HL-60/S4 (cell line): ENCODE data around the gene HIP1R.
"Not testable (repeated sequence)": the region's sequence is repeated elsewhere in the genome, so short reads cannot be mapped to it uniquely, and the experiment has no call there.

Source experiments
- in situ Hi-C: fragments of 300-500 bp; cut with MboI; formaldehyde crosslinking; loops from 2 replicates; pipeline ENCODE4 v1.14.3; 2022; ENCODE audit warnings: low sequenced_read_pairs

HIP1R gene

GRCh38 chr12:122886851-122887818, 51.9 kb downstream of the HIP1R start:
- in situ Hi-C loops = no loop called here

- in situ Hi-C loops = no loop called here
These were observed 52.6 kb downstream of the HIP1R start for GRCh38 chr12:122887819-122888212.

- in situ Hi-C loops = no loop called here
These were observed 53.0 kb downstream of the HIP1R start for GRCh38 chr12:122888232-122888752.

GRCh38 chr12:122889761-122890520, 54.7 kb downstream of the HIP1R start:
- in situ Hi-C loops = no loop called here

GRCh38 chr12:122891661-122892525, 56.6 kb downstream of the HIP1R start:
- in situ Hi-C loops = no loop called here

GRCh38 chr12:122892724-122893123, 57.5 kb downstream of the HIP1R start:
- in situ Hi-C loops = not testable (repeated sequence)

- in situ Hi-C loops = no loop called here
These were observed 58.2 kb downstream of the HIP1R start for GRCh38 chr12:122893208-122894153.

GRCh38 chr12:122894193-122895121, 59.2 kb downstream of the HIP1R start:
- in situ Hi-C loops = no loop called here

GRCh38 chr12:122895320-122895703, 60.1 kb downstream of the HIP1R start:
- in situ Hi-C loops = no loop called here

GRCh38 chr12:122895704-122896636, 60.7 kb downstream of the HIP1R start, which contains the start of gene VPS37B:
TSS of gene VPS37B (minus strand) at chr12:122896124. CDS start at chr12:122896062, 62 bp downstream.
- in situ Hi-C loops = no loop called here

GRCh38 chr12:122896662-122897061, 61.4 kb downstream of the HIP1R start:
- in situ Hi-C loops = no loop called here

GRCh38 chr12:122899887-122900286, 64.6 kb downstream of the HIP1R start:
- in situ Hi-C loops = no loop called here

GRCh38 chr12:122902854-122903692, 67.8 kb downstream of the HIP1R start:
- in situ Hi-C loops = no loop called here

- in situ Hi-C loops = no loop called here
These were observed 68.4 kb downstream of the HIP1R start for GRCh38 chr12:122903693-122904034.

- in situ Hi-C loops = not testable (repeated sequence)
These were observed 70.0 kb downstream of the HIP1R start for GRCh38 chr12:122905258-122905657.

GRCh38 chr12:122908915-122909314, 73.7 kb downstream of the HIP1R start:
- in situ Hi-C loops = no loop called here
